NCI-H226 (cell line): ENCODE results near the gene KRTAP10-4.
"Not testable (repeated sequence)": the region's sequence is repeated elsewhere in the genome, so short reads cannot be mapped to it uniquely, and the experiment has no call there.

Experiments
- DNase-seq: peaks from one replicate; pipeline ENCODE4 v3.0.0-alpha.2; 2015

KRTAP10-4 gene

DNA sequence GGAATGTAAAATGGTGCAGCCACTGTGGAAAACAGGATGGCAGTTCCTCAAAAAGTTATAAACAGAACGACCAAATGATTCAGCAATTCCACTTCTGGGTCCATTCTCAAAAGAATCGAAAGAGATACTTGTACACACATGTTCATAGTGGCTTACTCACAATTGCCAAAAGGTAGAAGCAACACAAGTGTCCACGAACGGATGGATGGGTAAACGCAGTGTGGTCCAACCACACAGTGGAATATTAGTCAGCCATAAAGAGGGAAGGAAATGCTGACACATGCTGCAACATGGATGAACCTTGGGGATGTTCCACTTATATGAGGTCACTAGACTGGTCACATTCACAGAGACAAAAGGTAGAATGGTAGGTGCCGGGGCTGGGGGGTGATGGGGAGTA, 38.8 kb upstream of the KRTAP10-4 start:
- no peak for DNase-seq

DNA sequence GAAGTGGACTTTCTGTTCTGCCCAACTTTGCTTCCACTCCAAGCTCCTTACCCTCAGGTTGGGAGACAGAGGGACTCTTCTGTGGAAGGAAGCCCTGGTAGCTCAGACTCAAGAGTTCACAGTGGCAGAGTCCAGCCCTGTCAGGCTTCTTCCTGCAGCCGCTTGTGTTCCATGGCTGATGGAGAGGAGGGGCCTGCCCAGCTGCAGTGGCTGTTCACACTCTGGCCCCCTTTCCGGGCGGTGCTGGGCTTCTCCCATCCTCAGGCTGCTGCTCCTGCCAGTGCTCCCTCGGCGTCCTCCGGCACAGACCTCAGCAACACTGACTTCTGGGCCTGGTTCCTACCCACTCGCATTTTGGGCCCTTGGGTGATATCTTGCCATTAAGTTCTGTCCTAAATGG, 37.6 kb upstream of the KRTAP10-4 start:
- DNase-seq: no peak

DNA sequence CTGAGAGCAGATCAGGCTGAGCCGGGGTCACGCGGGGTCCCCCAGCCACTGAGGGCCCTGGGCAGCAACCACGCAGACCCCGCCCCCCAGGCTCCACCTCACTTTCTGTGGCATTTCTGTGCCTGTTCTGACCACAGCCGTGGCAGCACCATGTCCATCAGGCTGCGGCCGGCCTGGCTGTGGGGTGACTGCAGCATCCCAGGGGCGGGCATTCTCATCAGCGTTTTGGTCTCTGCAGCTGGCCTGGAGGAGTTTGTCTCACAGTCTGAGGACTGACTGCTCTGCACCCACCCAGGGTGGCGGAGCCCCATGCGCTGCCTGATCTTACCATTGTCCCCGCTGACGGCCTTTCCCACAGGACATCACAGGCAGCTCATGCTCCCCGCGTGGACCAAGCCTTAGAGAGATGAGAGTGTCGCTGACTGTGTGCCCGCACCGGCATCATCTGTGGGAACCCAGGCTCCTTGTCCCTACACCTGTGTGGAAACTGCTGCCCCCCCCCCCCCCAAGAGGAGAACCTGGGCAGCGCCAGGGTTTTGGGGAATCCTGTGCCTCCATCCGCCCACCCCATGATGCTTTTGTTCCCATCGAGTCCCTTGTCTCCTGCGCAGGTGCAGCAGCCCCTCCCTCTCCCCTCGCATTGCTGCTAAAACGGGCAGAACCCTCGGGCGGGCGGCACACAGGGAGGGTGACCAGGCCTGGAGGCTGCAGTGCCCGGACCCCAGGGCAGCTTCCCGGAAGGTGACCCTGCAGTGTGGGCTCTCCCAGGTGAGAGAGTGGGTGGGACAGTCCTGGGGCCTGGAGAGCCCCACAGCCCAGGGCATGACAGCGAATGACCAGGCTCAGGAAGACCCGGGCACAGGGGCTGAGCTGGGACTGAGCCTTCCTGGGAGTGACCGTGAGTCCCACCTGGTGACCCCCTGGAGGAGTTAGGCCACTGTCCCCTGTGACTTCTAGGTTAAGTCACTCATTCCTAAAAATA, 35.3 kb upstream of the KRTAP10-4 start:
- DNase-seq: no peak

DNA sequence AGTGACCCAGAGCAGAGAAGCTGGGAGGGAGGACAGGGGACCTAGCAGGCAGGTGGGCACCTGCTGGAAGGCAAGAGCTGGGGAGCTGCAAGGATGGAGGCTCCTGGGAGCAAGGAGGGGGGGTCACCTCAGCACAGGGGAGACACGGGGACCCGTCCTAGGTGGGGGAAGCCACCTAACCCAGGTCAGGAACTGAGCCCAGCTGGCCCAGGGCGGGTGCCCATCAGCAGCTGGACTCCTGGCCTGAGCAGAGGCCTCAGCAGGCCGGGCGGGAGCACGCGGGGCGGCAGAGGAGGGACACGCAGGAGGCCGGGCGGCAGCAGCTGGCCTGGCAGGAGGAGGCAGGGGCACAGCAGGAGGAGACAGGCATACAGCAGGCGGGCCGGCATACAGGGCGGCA, 34.5 kb upstream of the KRTAP10-4 start:
- no peak for DNase-seq

DNA sequence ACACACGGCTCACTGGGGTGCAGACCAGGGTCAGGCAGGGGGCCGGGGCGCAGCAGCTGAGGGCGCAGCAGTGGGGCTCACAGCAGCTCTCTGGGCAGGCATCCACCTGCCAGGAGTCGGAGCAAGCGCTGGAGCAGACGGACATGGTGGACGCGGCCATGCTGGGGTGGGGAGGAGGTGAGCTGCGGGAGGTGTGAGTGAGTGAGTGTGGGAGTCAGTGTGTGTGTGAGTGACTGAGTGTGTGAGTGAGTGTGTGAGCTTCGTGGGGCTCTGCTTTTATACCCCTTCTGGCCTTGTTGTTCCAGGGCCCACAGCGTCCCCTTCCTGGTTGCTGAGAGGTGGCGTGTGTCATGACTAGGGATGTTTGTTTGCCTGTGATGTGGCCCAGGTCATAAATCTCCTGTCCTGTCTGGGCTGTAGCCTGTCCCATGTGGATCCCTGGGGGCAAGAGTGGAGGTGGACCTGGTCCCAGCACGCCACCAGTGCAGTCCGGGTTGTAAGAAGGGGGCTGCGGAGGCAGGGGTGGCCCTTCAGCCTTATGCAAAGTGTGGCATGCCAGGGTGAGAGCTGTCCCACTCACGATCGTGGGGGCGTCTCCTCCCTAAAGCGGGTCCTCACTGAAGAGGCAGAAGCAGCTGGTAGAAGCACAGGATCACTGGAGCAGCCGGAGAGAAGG, 33.4 kb upstream of the KRTAP10-4 start, which contains the start of gene KRTAP10-1:
Gene KRTAP10-1 (minus strand): TSS at position 205 of the 676 bp plus-strand sequence. CDS start 45 bp downstream, at position 160.
- no peak for DNase-seq

DNA sequence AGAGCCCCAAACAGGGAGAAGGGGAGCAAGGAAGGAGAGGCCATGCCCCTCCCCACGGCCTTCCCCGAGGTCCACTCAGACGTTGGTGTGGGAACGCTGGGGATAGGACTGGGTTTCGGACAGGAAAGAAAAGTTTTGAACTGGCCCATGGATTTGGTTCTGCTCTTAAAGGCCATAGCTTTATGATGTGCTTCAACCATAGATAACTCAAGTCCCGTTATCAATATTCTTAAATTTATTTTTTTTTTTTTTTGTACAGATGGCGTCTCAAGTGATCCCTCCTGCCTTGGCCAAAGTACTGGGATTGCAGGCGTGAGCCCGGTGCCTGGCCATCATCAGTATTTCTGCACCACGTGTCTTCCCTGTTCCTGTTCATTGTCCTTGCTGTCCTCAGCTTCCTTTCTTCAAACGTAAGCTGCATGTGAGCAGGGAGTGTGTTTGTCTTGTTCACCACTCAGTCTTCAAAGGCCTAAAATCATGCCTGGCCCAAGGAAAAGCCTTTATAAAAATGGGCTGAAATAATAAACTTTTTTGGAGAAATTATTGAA, 32.7 kb upstream of the KRTAP10-4 start:
- DNase-seq: no peak

DNA sequence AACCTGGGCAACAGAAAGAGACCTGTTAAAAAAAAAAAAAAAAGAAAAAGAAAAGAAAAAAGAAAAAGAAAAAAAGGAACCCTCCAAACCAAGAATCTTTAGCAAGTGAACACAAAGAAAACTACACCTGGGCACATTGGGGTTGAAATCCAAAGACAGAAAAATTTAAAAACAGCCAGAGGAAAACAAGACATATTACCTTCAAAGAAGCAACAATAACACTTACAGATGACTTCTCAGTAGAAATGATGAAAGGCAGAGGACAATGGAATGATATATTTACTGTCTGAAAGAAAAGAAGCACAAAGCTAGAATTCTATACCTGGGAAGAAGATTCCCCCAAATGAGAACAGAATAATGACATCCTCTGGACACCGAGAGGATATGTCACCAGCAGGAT, 30.8 kb upstream of the KRTAP10-4 start:
- no peak for DNase-seq

DNA sequence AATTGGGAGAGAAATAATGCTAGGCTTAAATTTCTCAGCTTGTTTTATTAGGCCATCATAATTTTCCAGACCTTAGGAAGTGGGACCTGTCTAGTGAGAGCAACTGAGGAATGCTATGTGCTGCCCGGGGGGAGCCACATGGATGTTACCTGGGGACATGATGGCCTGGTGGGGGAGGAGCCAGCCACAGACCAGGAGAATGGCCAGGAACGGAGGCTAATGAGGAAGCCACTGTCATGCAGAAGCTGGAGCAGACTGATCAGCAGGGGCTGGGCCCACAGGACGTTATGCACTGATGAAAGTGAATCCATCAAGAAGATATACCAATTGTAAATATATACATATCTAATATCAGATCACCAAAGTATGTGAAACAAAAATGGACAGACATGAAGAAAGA, 29.0 kb upstream of the KRTAP10-4 start:
- no peak for DNase-seq

DNA sequence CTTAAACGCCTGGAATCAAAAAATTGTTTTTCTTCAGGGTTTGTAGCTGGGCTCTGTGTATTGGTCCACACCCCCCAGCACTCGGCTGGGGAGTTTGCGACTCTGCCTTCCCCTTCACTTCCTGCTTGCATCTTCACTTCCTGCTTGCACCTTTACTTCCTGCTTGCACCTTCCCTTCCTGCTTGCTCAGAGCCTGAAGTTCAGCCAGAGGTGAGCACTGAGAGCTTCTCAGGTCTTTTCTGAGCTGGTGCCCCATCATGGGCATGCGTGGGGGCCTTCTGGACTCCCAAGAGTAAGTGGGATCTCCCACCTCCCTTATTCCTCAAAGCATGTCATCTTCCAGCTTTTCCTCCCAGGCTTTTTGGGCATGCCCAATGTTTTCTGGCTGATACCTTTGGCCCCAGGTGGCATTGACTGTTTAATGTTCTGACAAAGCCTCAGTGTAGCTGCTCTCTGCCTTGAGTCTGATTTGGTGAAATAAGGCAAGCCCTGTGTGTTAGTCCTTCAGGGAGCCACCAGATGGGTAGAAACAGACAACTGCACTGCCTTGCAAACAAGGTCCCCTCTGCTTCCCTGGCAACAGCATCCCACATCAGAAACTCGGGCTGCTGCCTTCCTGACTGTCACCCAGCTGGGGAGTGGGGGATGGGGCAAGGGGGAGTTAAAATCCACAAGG, 25.7 kb upstream of the KRTAP10-4 start:
- DNase-seq: no peak

DNA sequence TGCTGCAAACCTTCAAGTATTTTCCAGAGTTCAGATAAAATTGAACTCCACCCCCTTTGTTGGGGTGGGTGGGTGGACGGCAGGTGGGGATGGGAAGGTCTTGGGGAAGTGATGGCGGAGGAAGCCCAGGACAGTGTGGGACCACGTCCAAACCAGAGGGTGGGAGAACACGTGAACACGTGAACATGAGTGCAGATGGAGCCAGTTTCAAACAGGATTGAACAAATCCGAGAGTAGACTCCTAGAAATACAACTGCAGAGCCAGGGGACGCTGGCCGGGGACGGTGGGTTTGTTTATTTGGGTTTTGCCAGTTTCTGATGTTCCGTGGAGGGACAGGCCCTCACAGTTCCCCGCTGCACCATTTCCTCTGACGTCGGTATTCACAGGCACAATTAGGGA, 25.1 kb upstream of the KRTAP10-4 start:
- DNase-seq: no peak

DNA sequence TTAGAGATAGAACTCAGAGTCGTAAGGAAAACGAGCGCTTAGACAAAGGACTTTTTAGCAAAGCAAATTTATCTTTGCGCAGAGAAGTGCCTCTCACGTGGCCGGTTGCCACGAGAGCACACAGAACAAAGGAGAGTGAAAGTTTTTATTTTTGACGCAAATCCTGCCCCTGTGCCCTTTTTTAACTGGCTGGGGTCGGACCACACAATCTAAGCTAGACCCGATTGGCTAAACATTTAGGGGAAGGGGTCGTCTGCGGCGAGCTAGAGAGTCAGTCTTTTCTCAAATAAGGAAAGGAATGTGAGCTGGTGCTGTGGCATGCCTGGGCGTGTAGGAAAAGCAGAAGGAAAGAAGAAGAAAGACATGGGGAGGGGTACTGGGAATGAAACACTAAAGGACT, 24.6 kb upstream of the KRTAP10-4 start:
- DNase-seq: no peak

DNA sequence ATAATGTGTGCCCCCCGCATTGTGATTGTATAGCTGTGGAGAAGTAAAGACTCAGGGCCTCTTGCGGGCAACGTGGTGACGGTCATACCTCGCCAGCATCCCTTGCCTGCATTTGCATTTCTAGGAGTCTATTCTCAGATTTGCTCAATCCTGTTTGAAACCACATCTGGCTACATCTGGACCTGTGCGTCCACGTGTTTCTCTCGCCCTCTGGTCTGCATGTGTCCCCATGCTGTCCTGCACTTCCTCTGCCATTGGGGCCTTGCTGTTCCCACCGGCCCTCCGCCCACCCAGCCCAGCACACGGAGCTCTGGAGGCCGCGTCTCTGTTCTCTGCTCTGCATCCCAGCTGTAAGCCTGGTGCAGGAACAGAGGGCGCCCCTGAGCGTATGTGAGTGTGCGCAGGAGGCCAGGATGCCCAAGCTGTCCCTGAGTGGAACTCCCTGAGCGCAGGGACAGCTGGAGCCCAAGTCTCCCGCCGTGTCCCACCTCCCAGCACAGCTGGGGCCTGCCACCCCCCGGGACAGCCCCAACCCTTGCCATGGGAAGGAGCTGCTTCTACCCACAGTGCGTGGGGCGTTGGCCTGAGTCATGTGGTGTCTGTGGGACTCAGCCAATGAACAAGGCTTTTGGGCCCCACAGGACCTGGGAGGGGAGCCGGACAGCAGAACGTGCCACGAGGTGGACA, 23.9 kb upstream of the KRTAP10-4 start:
- no peak for DNase-seq

DNA sequence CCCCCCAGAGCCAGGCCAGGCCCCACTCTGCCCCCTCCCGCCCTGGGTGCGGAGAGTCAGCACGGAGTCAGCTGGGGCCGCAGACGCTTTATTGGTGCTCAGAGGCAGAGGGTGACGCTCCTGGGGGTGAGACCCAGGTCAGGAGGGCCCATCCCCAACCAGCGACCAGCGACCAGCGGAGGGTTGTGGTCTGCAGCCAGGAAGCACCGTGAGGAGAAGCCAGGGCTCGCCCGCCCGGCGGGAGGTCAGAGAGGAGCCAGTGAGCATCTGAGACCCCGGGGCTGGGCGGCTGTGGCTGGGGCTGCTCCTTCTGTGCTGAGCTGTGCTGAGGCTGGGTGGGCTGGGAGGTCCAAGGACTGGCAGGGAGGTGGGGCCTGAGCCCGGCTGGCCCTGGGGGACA, 23.2 kb upstream of the KRTAP10-4 start:
- not testable (repeated sequence) for DNase-seq

DNA sequence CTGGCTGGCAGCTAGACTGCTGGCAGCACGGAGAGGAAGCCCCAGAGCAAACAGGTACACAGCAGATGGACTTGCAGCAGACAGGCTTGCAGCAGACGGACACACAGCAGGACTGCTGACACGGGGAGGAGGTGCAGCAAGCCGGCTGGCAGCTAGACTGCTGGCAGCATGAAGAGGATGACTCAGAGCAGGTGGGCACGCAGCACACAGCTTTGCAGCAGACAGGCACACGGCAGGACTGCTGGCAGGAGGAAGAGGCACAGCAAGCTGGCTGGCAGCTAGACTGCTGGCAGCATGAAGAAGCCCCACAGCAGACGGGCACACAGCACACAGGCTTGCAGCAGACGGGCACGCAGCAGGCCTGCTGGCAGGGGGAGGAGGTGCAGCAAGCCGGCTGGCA, 22.7 kb upstream of the KRTAP10-4 start:
- no peak for DNase-seq

DNA sequence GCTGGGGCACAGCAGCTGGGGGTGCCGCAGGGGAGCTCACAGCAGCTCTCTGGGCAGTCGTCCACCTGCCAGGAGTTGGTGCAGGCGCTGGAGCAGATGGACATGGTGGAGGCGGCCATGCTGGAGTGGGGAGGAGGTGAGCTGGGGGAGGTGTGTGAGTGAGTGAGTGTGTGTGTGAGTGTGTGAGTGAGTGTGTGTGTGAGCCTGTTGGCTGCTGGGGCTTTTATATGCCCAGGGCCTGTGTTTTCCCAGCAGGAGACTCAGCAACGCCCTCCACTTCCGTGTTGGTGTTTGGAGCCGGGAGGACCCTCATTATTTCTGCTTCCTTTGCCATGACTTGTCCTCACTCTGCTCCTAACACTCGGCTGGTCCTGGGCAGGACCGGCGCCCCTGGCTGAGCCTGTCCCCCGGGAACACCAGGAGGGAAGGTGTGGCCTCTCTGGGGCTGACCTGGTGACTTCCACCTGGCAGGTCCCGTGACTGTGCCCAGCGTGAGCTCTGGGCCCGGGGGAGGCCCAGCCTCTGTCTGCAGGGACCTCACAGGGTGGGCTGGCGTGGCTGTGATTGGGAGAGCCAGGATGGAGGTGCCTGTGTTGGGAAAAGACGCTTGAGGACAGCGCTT, 22.1 kb upstream of the KRTAP10-4 start, which contains the start of gene KRTAP10-2:
Gene KRTAP10-2 (minus strand): TSS at position 166 of the 622 bp plus-strand sequence. CDS start 47 bp downstream, at position 119.
- DNase-seq: no peak

DNA sequence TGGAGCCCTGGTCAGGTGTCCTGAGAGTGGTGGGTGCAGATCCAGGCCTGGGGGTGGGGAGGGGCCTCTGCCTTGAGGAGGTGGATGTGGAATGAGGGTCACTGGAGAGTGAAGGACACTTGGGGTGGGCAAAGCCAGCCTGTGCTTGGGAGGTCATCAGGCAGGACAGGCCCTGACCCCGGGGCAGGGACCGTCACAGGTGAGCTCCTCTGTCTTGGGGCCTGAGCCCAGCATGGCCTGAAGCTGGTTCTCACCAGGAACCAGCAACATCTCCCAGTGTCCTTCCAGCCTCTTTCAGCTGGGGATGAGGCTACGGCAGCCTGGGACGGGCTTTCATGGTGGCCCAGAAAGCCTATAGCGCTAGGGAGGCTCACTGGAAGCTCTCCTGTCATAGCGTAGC, 21.4 kb upstream of the KRTAP10-4 start:
- no peak for DNase-seq

DNA sequence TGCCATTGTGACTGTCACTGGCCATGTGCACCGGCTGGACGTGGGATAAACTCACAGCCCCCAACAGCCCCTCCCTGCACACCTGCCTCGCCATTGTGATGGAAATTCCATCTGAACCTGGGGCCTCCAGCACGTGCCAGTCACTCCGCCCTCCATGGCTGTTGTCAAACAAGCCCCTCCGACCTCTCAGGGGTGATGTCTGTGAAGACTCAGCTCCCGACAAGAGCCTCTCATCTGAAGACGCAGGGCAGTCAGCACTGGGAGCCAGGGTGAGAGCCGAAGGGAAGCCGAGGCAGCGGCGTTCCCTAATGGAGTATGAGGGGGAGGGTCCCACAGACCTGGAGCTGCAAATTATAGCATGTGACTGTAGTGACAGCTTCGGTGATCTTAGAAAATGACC, 20.8 kb upstream of the KRTAP10-4 start:
- no peak for DNase-seq

DNA sequence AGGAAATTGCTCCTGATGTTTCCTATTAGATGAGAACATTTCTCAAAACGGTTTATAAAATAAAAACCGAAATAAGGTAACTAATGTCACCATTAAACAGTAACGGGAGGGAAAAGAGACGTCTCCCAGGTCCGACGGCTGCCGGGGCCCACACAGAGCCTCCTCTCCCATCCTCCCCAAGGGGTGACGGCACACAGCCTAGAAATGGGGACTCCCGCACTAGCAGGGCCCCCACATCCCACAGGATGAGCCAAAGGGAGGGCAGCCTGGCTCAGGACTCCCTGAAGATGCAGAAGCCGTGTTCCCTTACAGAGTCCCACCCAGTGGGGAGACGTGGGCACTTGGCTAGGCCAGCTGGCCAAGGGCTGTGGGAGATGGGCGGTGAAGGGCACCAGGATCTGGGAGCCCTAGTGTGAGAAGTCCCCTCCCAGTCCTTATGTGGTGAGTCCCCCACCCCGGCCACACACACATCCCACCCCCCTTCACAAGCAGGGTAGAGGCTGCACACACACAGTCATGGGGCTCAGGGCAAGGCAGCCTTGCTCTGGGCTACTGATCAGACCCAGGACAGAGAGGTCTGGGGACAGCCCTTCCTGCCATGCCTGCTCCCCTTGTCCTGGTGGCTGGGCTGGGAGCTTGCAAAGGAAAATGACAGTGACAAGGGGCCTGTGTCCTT, 18.2 kb upstream of the KRTAP10-4 start:
- DNase-seq: no peak

DNA sequence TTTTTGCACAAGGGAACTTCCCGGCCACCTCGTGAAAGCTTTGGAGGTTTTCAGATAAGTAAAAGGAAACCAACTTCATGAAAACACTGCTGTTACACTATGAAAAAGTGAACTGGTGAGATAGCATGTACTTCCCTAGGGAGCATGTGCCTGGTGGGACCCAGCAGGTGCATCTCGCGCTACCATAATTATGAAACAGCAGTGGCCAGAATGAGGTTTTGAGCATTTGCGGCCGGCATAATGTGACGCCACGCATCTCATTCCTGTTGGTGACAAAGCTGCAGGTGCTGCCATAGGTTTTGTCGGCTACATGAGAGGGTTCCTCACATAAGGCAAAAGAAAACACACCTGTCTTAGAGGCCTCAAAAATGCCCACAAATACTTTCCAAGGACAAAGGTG, 16.6 kb upstream of the KRTAP10-4 start:
- DNase-seq: no peak

DNA sequence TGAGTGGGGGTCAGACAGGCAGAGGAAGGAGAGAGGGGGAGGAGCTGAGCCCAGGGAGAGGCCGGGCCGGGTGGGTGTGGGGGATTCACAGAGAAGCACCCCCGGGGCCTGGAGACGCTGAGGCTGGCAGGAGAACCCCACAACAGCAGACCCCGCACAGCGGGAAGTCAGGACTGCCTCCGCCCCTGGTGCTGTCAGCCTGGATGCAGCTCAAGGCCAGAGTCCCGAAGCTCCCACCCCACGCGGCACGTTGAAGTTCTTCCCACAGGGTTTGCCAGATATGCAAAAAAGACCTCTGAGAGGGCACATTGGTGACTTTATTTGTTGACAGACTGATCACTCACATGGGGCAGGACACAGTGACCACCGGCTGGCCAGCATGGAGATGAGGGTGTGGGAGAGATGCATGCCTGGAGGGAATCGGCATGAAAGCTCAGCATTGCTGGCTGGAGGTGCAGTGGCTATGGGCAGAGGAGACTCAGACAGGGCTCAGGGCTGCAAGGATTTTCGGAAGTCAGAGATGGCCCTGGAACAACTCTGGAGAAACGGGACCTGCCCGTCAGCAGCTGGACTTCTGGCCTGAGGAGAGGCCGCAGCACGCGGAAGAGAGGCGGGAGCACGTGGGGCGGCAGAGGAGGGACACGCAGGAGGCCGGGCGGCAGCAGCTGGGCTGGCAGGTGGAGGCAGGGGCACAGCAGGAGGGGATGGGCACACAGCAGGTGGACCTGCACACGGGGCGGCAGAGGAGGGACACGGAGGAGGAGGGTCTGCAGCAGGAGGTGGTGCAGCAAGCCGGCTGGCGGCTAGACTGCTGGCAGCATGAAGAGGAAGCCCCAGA, 15.8 kb upstream of the KRTAP10-4 start:
- no peak for DNase-seq

DNA sequence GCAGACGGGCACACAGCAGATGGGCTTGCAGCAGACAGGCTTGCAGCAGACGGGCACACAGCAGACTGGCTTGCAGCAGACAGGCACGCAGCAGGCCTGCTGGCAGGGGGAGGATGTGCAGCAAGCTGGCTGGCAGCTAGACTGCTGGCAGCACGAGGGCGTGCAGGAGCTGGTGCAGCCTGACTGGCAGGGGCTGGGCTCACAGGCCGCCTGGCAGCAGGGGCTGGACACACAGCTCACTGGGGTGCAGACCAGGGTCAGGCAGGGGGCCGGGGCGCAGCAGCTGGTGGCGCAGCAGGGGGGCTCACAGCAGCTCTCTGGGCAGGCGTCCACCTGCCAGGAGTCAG, 15.2 kb upstream of the KRTAP10-4 start:
- DNase-seq: not testable (repeated sequence)
